GM18519 (cell line): ENCODE measurements around the gene GPC3.
"Not testable (repeated sequence)": the region's sequence is repeated elsewhere in the genome, so short reads cannot be mapped to it uniquely, and the experiment has no call there.

Experiments
- ATAC-seq: cut with Tn5 transposase; IDR thresholded peaks from one replicate; pipeline ENCODE4 v1.9.1; 2021; ENCODE audit warnings: mild to moderate bottlenecking, moderate library complexity; ENCODE audit not compliant: unreplicated experiment, low FRiP score

Gene GPC3

DNA sequence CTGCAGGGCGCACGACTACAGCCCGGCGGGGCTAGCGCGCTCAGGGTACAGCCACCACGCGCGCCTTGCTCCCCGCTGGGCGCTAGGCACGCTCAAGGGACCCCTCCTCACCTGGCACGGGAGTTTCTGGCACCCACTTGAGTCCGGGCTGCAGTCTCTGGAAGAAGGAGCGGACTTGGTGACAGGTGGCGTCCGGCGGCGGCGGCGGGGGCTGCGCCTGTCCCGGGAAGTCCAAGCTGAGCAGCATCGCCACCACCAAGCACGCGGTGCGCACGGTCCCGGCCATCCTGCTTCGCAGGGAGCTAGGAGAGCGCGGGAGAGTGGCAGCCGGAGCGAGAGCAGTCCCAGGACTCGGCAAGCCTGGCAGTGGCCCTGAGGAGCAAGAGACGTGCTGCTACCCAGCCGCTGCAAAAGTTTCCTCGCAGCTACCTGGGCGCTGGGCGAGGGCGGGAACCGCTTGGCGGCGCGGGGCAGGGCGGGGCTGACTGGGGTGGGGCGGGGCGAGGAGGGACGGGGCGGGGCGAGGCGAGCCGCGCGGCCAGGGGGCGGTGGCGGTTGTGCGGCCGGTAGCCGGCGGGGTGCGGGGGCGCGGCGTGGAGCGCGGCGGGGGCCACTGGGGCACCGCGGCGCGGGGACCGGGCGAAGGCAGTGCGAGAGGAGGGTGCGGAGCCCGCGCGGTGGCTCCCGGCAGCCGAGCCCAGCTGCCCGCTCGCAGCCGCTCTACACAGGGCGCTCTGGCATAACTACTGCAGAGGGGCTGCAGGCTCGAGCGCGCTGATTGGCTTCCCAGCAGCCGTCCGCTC lies at the start of gene GPC3:
Gene GPC3, minus strand, starts transcription at position 431 of the 803 bp plus-strand sequence.
- ATAC-seq: peak; percentile 53

DNA sequence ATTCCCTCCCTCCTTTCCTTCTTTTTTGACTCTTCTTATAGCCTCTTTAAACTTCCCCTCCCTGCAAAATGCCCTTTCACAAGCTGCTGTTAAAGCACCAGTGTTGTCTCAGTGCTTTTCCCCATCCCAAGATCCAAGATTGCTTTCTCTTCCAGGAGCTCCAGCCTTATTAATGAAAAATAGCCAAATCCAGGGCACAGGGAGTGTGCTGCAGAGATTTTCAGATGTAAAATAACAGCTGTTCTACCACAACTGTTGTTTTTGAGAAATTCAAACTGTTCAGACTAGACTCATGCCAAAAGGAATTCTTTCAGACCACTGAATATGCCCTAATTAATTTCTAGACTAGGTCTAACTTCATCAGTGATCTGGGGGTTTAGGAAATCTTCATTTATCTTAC lies 47.0 kb upstream of the GPC3 start:
- ATAC-seq: no peak

DNA sequence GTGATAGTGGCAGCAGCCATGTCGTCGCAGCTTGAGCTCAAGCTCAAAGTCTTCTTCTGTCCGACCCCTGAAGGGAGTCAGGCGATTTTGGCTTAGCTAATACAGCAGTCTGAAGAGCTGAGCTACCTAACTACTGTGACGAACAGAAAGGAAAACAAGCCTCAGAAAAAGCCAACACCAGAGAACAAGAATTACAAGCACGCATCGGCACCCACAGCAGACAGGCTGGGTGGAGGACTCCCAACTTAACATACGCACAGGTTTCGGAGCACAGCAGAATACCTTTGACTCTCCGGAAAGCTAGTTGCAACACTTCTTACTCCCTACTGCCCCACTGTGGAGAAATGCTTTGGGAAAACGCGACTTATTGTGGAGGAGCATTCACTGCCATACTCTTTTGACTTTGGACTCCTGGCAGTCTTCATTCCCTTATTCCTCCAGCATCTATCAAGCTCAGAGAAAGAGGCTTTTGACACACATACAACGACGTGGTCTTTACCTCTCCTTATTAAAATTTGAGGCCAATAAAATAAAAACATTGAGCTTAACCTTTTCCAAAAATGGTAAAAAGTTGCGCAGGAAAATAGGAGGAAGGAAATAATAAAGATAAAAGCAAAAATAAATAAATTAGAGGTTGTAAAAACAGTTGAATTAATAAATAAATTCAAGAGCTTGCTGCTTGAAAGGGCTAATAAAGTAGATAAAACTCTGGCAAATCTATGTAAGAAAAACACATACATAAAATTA lies 41.3 kb upstream of the GPC3 start:
- ATAC-seq: no peak

DNA sequence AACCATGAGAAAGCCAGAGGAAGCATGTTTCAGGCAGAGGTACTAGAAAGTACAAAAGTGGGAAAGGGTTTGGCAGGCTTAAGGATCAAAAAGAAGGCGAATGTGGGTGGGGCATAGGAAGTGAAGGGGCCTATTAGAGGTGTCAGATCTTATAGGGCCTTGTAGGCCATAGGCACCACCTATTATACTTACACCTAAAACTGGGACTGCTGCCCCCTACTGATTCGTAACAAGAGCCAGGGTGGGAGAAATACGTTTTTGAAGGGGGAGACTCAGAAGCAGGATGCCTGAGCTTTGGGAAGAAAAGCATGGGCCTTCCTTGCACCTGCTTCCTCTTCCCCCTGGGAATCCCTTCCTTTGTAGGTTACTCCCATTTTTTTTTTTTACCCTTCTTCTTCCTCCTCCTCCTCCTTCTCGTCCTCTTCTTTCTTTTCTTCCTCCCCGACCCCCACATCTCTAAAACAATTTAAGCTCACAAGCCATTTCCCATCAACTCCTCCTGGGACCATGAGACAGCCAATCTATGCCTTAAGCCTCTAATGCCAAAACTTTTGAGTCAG lies 40.7 kb upstream of the GPC3 start:
- ATAC-seq: no peak

DNA sequence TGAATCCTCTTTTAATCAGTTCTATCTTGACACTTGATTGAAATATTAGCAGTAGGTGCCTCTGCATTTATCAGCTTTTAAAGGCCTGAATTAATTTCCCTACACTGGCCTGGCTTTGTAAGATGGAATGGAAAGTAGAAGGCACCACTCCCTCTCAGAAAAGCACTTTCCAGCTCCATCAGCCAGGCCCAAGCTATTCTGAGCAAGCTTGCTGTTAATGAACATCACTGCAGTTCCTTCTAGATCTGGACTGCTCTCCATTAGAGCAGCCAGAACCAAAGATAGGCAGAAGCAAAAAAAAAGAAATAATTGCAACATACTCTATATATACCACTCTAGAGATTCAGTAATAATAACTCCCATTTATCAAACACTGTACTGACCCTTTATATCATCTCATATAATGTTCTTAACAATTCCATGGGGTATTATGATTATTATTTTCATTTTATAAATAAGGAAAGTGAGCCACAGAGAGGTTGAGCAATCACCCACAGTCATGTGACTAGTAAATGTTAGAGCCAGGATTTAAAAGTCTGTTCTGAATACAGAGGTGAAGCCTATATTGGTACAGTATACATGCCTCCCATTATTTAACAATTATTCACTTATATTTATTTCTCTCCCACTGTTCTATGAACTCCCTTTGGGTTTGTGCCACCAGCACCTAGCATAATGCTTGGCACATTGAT lies 39.4 kb upstream of the GPC3 start:
- ATAC-seq: no peak

DNA sequence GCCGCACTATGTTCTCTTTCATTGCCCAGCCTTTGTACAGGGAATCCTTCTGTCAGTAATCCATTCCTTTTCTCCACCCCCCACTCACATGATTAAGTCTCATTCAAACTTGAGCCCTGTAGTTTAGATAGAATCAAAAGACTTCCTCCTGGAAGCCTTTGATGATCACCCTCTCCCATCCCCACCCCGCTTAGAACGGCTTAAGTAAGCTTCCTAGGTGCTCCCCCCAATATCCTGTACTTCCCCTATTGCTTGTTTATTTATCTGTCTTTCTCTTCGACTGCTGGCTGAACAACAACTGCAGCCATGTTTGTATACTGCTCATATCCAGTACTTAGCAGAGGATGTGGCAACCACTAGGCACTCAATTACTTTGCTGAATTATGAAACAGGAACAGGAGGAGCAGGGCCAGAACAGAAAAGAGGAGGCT lies 38.5 kb upstream of the GPC3 start:
- no peak for ATAC-seq

GRCh38 chrX:134020910-134021309 lies 35.5 kb upstream of the GPC3 start:
- no peak for ATAC-seq

- no peak for ATAC-seq
Observed at GRCh38 chrX:134019567-134020206, 34.3 kb upstream of the GPC3 start.

GRCh38 chrX:134016309-134016708 lies 30.9 kb upstream of the GPC3 start:
- not testable (repeated sequence) for ATAC-seq

DNA sequence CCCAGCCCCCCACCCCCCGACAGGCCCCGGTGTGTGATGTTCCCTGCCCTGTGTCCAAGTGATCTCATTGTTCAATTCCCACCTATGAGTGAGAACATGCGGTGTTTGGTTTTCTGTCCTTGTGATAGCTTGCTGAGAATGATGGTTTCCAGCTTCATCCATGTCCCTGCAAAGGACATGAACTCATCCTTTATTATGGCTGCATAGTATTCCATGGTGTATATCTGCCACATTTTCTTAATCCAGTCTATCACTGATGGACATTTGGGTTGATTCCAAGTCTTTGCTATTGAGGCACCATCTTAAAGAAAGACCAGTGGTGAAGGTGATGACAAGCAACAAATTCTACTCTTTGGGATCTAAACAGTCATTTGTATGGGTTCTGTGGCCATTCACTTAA lies 30.1 kb upstream of the GPC3 start:
- ATAC-seq: not testable (repeated sequence)

GRCh38 chrX:134013524-134013923 lies 28.1 kb upstream of the GPC3 start:
- ATAC-seq: no peak

- ATAC-seq: no peak
Observed at GRCh38 chrX:134013092-134013497, 27.7 kb upstream of the GPC3 start.

- no peak for ATAC-seq
Observed at GRCh38 chrX:134010690-134011089, 25.3 kb upstream of the GPC3 start.

DNA sequence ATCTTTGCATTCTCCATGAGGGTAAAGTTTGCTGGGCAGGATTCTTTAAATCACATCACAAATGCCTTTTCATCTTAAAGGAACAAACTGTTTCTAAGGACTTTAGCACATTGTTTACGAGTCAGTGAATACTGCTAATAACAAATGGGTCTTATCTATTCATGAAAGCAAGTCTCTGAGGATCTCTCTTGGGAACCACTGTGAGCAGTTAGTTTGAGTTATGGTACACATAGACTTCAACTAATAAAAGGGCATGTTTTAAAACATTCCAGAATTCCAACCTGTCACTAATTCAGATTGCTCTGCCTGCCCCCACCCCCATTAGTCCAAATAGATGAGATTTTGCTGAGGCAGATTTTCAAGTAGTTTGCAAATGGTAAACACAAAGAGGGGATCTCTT lies 22.3 kb upstream of the GPC3 start:
- no peak for ATAC-seq

DNA sequence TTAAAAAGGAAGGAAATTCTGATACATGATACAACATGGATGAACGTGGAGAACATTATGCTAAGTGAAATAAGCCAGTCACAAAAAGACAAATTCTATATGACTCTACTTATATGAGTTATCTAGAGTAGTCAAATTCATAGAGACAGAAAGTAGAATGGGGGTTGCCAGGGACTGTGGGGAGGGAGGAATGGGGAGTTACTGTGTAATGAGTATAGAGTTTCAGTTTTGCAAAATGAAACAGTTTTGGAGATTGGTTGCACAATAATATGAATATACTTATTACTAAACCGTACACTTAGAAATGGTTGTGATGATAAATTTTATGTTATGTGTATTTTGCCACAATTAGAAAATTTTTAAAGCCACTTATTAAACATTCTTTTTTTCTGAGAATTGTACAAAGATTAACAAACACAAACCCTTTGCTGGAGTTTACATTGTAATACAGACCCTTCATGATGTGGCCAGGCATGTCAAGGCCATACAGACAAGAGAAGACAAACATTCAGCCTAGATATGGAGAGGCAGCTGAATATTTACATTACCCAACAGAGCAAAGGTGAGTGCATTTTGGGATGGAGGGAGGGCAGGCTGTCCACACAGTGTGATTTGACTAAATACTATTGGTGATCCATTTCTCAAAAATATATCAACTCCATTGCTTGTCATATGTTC lies 21.2 kb upstream of the GPC3 start:
- no peak for ATAC-seq

DNA sequence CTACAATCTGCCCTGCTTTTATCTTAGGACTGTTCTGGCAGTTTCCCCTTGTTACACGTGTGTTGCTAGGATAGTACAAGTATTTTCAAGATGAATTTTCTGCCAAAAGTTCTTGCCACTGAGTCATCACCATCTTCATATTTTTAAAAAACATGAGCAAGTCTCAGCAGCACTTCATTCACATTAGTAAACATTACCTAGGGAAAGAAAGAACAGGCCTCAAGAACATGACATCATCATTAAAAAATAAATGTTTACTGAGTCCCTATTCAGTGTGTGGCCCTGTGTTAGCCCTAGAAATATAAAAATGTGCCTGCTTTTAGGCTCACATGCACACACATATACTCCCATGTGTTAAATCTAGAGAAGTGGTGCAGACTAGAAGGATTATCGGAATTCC lies 18.7 kb upstream of the GPC3 start:
- ATAC-seq: no peak

GRCh38 chrX:134002921-134003615 lies 17.7 kb upstream of the GPC3 start:
- ATAC-seq: no peak

- ATAC-seq: no peak
Observed at GRCh38 chrX:134000260-134001245, 15.2 kb upstream of the GPC3 start.
